ENCODE measurements around the gene RAPGEF2.
A peak's percentile ranks its signal among the peaks of the same experiment; 100 is the strongest.
"Not testable (repeated sequence)": the region's sequence is repeated elsewhere in the genome, so short reads cannot be mapped to it uniquely, and the experiment has no call there.

RAPGEF2 gene

GRCh38 chr4:159098482-159099127, 4.3 kb upstream of the RAPGEF2 start:
- no peak for DNase-seq (ENCODE audit: low read depth in 2 of 3, low spot score in 1 of 3)

- DNase-seq (ENCODE audit: low read depth in 2 of 3, low spot score in 1 of 3), result no peak
These were observed 774 bp upstream of the RAPGEF2 start for GRCh38 chr4:159101988-159102621.

GRCh38 chr4:159103384-159103990, 608 bp downstream of the RAPGEF2 start:
- DNase-seq (ENCODE audit: low read depth in 2 of 3, low spot score in 1 of 3), result no peak

GRCh38 chr4:159104694-159105414, 2.0 kb downstream of the RAPGEF2 start:
- no peak for DNase-seq (ENCODE audit: low read depth in 2 of 3, low spot score in 1 of 3)

GRCh38 chr4:159105761-159106243, 2.9 kb downstream of the RAPGEF2 start:
- peak in 1 of 3 donors; percentile 15 for DNase-seq (ENCODE audit: low read depth in 2 of 3, low spot score in 1 of 3)

- no peak for DNase-seq (ENCODE audit: low read depth in 2 of 3, low spot score in 1 of 3)
These were observed 3.8 kb downstream of the RAPGEF2 start for GRCh38 chr4:159106636-159107035.

GRCh38 chr4:159107203-159107925, 4.5 kb downstream of the RAPGEF2 start:
- no peak for DNase-seq (ENCODE audit: low read depth in 2 of 3, low spot score in 1 of 3)

GRCh38 chr4:159108124-159108523, 5.2 kb downstream of the RAPGEF2 start:
- DNase-seq (ENCODE audit: low read depth in 2 of 3, low spot score in 1 of 3), result no peak

- DNase-seq (ENCODE audit: low read depth in 2 of 3, low spot score in 1 of 3), result no peak
These were observed 8.1 kb downstream of the RAPGEF2 start for GRCh38 chr4:159110961-159111360.

- no peak for DNase-seq (ENCODE audit: low read depth in 2 of 3, low spot score in 1 of 3)
These were observed 8.5 kb downstream of the RAPGEF2 start for GRCh38 chr4:159111416-159111815.

- not testable (repeated sequence) for DNase-seq (ENCODE audit: low read depth in 2 of 3, low spot score in 1 of 3)
These were observed 10.5 kb downstream of the RAPGEF2 start for GRCh38 chr4:159113366-159113765.

GRCh38 chr4:159116098-159116497, 13.2 kb downstream of the RAPGEF2 start:
- DNase-seq (ENCODE audit: low read depth in 2 of 3, low spot score in 1 of 3), result not testable (repeated sequence)

GRCh38 chr4:159116693-159117092, 13.8 kb downstream of the RAPGEF2 start:
- DNase-seq (ENCODE audit: low read depth in 2 of 3, low spot score in 1 of 3), result not testable (repeated sequence)

GRCh38 chr4:159117564-159117963, 14.7 kb downstream of the RAPGEF2 start:
- DNase-seq (ENCODE audit: low read depth in 2 of 3, low spot score in 1 of 3), result no peak

GRCh38 chr4:159117968-159118367, 15.1 kb downstream of the RAPGEF2 start:
- DNase-seq (ENCODE audit: low read depth in 2 of 3, low spot score in 1 of 3), result no peak

GRCh38 chr4:159121371-159121770, 18.5 kb downstream of the RAPGEF2 start:
- DNase-seq (ENCODE audit: low read depth in 2 of 3, low spot score in 1 of 3), result no peak

GRCh38 chr4:159126716-159127115, 23.8 kb downstream of the RAPGEF2 start:
- no peak for DNase-seq (ENCODE audit: low read depth in 2 of 3, low spot score in 1 of 3)

- no peak for DNase-seq (ENCODE audit: low read depth in 2 of 3, low spot score in 1 of 3)
These were observed 25.1 kb downstream of the RAPGEF2 start for GRCh38 chr4:159127745-159128518.

- DNase-seq (ENCODE audit: low read depth in 2 of 3, low spot score in 1 of 3), result no peak
These were observed 27.1 kb downstream of the RAPGEF2 start for GRCh38 chr4:159129814-159130550.

- DNase-seq (ENCODE audit: low read depth in 2 of 3, low spot score in 1 of 3), result no peak
These were observed 28.7 kb downstream of the RAPGEF2 start for GRCh38 chr4:159131564-159131963.

All from stimulated activated CD4-positive, alpha-beta T cell treated with anti-CD3 and anti-CD28 coated beads, Interleukin-12 subunit alpha, Interleukin-12 subunit beta, amount 100 ng/mL, for 48 hours (primary cell).